K562 (cell line): ENCODE results near the gene SMG6. TPM values are rescaled to one million over a fixed set of nuclear protein-coding genes. Genes with fewer than 3 reads are reported as not detected.

Experiments used
- CUX1 ChIP-seq: fragments of 200-800 bp; sonication (Bioruptor generic); IDR thresholded peaks from 2 replicates; pipeline ENCODE4 v1.6.1; 2016; ENCODE audit warnings: missing genetic modification characterization, missing compliant biosample characterization
- polyA plus RNA-seq, 8 experiments: library from polyadenylated mRNA; depleted of rRNA in 4 of 8; stranded (reverse) in 5 of 8; unstranded in 3 of 8; fragments of >200 nt; fragmentation: Nextera tagmentation in 2 of 8; fragmentation: Illumina TruSeq in 1 of 8; extraction: Ambion mirVana in 2 of 8; extraction: Trizol in 1 of 8; gene quantifications; 2 replicates each; pipeline versions ENCODE4 v1.2.1 to v1.2.3, GENCODE V29; 2011 to 2014; ENCODE audit warnings: inconsistent platforms in 1 of 8, missing spikeins in 1 of 8
- total RNA-seq, 7 experiments: library from RNA; depleted of rRNA in 6 of 7; stranded (reverse); fragments of >200 nt in 6 of 7; fragmentation: Illumina TruSeq in 2 of 7; extraction: Trizol in 2 of 7; gene quantifications; 2 replicates each; pipeline versions ENCODE4 v1.2.1 to v1.2.3, GENCODE V29; 2011 to 2021; ENCODE audit warnings: low replicate concordance in 1 of 7
- TF ChIP-seq, protein P1 (sequence below): fragments of 450-650 bp; conservative IDR thresholded peaks from 2 replicates; pipeline ENCODE4 v1.6.1; 2016; ENCODE audit warnings: missing genetic modification characterization, low read depth, mild to moderate bottlenecking, control low read depth, missing compliant biosample characterization

SMG6 gene
- total and polyA plus RNA-seq, 9 of the 15 experiments (the other 6 are each of a cell fraction or from before 2014, with no cell fraction given) = 0.44 to 13.9 (median 6.0) TPM

DNA sequence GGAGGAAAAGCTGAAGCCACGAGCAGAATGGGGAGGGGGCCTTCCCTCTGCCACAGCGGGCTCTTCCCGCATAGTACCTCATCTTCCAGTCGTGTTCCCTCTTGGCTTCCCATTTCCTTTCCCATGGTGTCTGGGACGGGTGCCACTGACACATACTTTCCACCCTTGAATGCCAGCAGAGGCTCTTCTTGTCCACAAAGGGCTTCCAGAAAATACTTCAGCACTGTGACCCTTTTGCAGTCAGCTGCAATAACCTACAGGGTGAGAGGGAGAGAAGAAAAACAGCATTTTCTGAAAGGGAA, 218.0 kb downstream of the SMG6 start (continued):
- TF ChIP-seq, protein P1, sequence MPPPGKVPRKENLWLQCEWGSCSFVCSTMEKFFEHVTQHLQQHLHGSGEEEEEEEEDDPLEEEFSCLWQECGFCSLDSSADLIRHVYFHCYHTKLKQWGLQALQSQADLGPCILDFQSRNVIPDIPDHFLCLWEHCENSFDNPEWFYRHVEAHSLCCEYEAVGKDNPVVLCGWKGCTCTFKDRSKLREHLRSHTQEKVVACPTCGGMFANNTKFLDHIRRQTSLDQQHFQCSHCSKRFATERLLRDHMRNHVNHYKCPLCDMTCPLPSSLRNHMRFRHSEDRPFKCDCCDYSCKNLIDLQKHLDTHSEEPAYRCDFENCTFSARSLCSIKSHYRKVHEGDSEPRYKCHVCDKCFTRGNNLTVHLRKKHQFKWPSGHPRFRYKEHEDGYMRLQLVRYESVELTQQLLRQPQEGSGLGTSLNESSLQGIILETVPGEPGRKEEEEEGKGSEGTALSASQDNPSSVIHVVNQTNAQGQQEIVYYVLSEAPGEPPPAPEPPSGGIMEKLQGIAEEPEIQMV (tag) = no peak
- TF ChIP-seq CUX1 (CRISPR knock-in tag) = no peak
